HG03460 (cell line): ENCODE measurements around the gene LBH.
A peak's percentile ranks its signal among the peaks of the same experiment; 100 is the strongest.

ENCODE experiments used
- ATAC-seq: cut with Tn5 transposase; IDR thresholded peaks from one replicate; pipeline ENCODE4 v1.9.1; 2021; ENCODE audit not compliant: unreplicated experiment

The LBH gene

GRCh38 chr2:30231212-30231995, at the start of gene LBH:
Gene LBH, plus strand, starts transcription at chr2:30231534. Its CDS starts 205 bp downstream, at chr2:30231739.
- peak; percentile 45 for ATAC-seq

- no peak for ATAC-seq
These were observed 47.3 kb upstream of the LBH start for GRCh38 chr2:30184035-30184434.

DNA sequence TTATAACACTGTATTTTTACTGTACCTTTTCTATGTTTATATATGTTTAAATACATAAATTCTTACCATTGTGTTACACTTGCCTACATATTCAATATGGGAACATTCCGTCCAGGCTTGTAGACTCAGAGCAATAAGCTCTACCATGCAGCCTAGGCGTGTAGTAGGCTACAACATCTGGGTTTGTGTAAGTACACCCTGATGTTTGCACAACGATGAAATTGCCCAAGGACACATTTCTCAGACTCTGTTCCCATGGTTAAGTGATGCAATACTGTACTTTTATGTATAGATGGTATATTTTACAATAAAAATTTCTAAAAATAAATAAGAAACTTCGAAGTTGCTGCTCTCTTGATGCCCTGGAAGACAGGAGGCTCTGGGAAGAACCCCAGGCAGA, 46.2 kb upstream of the LBH start:
- ATAC-seq = no peak

GRCh38 chr2:30188292-30188691, 43.0 kb upstream of the LBH start:
- ATAC-seq = no peak

GRCh38 chr2:30190637-30191036, 40.7 kb upstream of the LBH start:
- no peak for ATAC-seq

DNA sequence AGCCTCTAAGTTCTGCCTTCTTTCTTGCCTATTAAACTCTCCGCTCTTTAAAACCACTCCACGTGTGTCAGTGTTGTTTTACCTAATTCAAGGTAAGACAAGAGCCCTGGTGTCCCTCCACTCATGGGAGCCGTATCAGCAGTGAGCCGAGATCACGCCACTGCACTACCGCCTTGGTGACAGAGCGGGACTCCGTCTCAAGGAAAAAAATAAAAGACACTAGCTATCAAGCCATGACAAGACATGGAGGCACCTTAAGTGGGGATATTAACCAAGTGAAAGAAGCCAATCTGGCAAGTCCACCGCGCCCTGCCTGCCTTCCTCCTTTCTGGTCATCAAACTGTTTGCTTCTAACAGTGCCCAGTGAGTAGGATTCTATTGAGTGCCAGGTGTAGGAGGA, 40.2 kb upstream of the LBH start:
- no peak for ATAC-seq

DNA sequence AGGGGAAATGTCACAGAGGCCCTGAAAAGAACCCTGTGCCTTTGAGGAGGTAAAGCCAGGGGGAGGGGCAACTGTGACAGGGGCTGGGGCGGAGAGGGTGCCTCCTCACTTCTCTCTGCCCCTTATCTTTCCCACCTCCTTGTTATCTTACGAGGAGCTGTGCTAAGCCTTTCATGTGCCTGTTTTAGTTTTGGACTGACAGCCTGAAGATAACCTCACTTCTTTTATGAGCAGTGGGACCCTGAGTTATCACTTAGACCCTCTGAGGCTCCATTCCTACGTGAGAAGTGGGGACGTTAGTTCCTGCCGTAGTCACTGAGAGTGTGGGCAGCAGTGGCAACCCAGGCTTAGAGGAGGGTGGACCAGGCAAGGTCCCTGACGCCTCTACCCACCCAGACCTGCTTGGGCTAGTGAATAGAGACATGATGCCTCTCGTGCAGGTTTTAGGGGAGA, 39.5 kb upstream of the LBH start:
- no peak for ATAC-seq

GRCh38 chr2:30192314-30192713, 39.0 kb upstream of the LBH start:
- ATAC-seq = no peak

- no peak for ATAC-seq
These were observed 38.1 kb upstream of the LBH start for GRCh38 chr2:30193104-30193681.

DNA sequence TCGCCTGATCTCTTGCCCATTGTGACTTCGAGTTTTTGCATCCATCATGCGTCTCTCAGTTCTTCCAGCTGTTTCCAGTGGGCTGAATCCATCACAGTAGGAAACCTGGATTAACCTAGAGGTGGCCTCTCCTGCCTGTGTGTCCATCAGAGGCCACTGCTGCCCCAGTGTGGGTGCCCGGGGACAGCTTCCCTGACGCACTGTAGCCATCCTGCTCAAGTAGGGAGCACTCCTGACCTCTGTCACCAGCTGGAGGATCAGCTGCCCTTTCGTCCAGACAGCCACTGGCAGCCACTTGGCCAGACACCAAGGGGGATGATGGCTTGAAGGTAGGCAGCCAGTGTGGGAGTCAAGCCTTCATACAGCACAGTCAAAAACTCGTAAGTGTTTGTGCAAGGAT, 36.9 kb upstream of the LBH start:
- ATAC-seq = no peak

- no peak for ATAC-seq
These were observed 36.3 kb upstream of the LBH start for GRCh38 chr2:30195016-30195415.

GRCh38 chr2:30197570-30198192, 33.7 kb upstream of the LBH start:
- no peak for ATAC-seq

GRCh38 chr2:30201990-30202389, 29.3 kb upstream of the LBH start:
- ATAC-seq = no peak

GRCh38 chr2:30203156-30203555, 28.2 kb upstream of the LBH start:
- ATAC-seq = no peak

DNA sequence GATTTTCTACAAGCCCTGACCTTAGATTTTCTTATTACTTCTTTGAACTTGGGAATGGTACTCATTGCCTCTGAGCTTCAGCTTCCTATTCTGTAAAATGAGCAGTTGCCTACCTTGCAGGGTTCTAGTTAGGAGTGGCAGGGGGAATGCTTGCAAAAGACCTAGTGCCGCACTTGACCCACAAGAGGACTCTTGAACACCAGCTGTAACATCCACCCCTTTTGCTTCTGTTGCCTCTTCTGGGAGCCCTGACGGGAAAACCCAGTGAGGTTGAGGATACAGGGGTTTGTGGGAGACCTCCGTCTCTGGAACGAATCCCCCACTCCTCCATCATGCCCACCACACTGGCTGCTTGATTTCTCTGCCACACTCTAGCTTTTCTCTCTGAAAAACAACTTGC, 27.1 kb upstream of the LBH start:
- ATAC-seq = no peak

- no peak for ATAC-seq
These were observed 25.9 kb upstream of the LBH start for GRCh38 chr2:30205456-30205855.

DNA sequence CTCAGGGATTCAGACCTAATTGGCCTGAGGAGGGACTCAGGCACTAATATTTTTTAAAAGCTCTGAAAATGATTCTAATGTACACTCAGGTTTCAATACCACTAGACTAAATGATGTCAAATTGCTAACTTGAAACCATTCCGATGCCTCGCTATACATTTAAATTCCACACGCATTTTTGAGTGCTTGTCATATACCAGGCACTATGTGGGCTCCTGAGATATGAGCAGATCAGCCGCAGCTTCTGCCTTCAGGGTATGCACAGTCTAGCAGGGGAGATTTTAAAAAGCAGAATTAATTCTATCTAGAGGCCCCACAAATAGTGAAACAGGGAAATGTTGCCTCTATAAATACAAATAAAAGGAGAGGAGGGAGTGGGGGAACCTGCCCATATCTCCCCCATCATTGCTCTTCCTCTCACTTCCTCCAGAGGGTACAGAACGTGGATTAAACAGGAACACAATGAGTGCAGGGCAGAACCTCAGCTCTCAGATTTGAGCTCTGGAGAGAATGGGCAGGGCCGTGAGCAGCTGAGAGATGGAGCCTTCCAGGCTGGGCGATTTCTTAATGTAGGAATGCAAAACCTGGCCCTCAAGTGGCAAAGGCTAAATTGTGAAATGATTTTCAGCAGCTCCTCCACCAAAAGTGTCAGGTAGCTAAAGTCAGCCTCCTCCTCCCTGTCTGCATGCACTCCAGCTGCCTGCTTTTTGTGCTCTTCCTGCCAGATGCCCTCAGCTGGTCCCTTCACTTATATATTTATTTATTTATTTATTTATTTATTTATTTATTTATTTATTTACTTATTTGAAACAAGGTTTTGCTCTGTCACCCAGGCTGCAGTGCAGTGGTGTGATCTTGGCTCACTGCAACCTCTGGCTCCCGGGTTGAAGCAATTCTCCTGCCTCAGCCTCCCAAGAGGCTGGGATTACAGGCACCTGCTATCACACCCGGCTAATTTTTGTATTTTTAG, 24.6 kb upstream of the LBH start:
- ATAC-seq = no peak

DNA sequence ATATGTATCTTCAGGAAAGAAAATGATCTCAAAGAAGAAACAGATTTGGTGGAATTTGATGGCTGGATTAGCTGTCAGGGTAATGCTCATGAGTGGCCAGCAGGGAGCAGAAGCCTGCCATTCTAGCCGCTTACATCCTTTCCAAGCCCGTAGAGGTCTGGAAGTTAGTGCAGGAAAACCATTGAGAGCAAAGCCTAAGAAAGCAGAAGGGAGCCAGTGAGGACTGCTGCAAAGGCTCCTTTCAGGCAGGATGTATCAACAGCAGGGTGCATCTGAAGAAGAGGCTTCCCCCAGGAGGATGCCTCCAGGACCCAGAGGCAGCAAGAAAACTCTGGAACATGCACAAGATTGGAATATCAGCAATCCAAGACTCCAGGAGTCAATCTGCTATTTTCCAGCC, 22.9 kb upstream of the LBH start:
- ATAC-seq = peak; percentile 54

DNA sequence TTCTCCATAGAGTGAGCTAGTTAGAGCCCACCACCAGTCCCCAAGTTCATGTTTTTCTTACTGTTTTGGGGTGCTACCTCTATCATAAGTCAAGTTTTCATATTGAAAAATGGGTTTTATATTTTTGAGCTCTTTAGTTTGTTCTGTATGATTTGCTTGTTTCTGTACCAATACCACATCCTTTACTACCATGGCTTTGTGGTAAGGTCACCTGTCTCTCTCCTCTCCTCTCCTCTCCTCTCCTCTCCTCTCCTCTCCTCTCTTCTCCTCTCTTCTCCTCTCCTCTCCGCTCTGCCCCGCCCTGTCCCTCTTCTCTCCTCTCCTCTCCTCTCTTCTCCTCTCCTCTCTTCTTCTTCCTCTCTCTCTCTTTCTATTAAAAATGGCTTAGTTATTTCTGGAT, 22.1 kb upstream of the LBH start:
- no peak for ATAC-seq

DNA sequence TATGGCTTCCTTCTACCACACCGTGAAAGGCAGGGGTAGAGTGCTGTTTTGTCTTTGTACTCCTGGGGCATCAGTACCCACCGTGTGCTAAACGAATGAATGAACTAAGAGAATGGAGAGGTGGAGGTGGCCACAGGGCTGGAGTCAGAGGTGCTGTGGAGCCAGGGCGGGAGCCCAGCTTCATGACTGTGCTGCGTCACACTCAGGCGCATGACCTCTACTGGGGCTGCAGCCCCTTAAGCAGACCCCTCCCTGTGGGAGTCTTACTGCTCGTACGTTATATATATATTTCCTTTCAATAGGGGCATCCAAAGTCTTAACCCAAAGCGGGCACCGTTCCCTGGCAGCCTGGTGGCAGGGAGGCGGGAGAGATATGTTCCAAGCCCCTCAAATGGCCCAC, 18.0 kb upstream of the LBH start:
- no peak for ATAC-seq

- no peak for ATAC-seq
These were observed 17.3 kb upstream of the LBH start for GRCh38 chr2:30213907-30214463.
